ENCODE data around the gene ADAMTS3.

DNA sequence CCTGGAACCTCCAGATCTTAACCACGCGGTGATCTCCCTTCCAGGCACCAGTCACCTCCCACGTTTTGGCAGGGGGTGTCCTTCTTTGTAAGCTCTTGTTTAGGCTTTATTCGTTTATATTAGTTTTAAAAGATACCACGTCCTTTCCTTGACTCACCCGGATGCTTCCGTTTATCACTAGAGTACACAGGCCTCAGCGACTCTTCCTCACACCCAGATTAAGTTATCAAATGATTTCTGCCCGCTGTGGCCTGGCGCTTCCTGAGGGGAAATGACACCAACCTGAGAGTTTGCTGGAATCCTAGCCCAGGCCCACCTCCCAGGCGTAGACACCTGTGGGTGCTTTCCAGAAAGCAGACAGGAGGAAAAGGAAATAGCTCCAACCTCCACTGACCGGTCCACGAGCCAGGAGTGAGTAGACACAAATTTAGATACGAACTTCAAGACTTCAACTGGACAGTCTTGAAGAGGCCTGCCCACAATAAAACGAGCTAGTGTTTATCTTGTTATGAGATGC lies 756 bp upstream of the ADAMTS3 start:
- no peak for TF ChIP-seq POLR2AphosphoS5 (IDR thresholded peaks at IDR 0.05)
- no peak for TF ChIP-seq POLR2A (IDR thresholded peaks at IDR 0.05)
- no peak for TF ChIP-seq EP300 (IDR thresholded peaks at IDR 0.05)
- TF ChIP-seq, protein P1, sequence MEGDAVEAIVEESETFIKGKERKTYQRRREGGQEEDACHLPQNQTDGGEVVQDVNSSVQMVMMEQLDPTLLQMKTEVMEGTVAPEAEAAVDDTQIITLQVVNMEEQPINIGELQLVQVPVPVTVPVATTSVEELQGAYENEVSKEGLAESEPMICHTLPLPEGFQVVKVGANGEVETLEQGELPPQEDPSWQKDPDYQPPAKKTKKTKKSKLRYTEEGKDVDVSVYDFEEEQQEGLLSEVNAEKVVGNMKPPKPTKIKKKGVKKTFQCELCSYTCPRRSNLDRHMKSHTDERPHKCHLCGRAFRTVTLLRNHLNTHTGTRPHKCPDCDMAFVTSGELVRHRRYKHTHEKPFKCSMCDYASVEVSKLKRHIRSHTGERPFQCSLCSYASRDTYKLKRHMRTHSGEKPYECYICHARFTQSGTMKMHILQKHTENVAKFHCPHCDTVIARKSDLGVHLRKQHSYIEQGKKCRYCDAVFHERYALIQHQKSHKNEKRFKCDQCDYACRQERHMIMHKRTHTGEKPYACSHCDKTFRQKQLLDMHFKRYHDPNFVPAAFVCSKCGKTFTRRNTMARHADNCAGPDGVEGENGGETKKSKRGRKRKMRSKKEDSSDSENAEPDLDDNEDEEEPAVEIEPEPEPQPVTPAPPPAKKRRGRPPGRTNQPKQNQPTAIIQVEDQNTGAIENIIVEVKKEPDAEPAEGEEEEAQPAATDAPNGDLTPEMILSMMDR (IDR thresholded peaks at IDR 0.05), result no peak

Measured in stomach (tissue), 4 donors.